Measurements from ENCODE around the gene SIAH2.

DNA sequence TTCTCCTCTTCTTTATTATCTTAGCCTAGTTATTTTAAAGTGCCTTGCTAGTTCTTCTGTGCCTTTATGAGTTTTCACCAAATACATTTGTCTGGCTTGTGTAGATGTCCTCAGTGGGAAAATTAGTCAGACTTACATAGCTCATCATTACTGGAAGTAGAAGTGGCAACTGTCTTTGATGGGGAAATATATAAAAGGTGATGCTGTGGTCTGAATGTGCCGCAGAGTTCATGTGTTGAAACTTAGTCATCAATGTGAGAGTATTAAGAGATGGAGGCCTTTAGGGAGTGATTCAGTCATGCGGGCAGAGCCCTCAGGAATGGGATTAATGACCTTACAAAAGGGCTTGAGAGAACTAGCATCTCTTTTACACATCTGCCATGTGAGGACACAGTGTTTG is 52.9 kb downstream of the SIAH2 start:
- no peak for TF ChIP-seq POLR2A (IDR thresholded peaks at IDR 0.05; ENCODE audit: low read depth, low read length)
- TF ChIP-seq TAF1 (IDR thresholded peaks at IDR 0.05; ENCODE audit: low read depth, low read length): no peak
